HCEC 1CT (cell line): ENCODE measurements around the gene SLC2A10.

Experiments
- DNase-seq: peaks from one replicate; pipeline ENCODE4 v3.0.0-alpha.2; 2017

SLC2A10 gene

GRCh38 chr20:46682063-46682821 is 27.2 kb upstream of the SLC2A10 start:
- no peak for DNase-seq

- no peak for DNase-seq
Observed at GRCh38 chr20:46683011-46683667, 26.3 kb upstream of the SLC2A10 start.

GRCh38 chr20:46683668-46683938 is 25.8 kb upstream of the SLC2A10 start:
- DNase-seq = no peak

- no peak for DNase-seq
Observed at GRCh38 chr20:46683939-46684750, 25.3 kb upstream of the SLC2A10 start.

- no peak for DNase-seq
Observed at GRCh38 chr20:46688151-46689081, 21.0 kb upstream of the SLC2A10 start.

- DNase-seq = peak; percentile 100
Observed at GRCh38 chr20:46689082-46689753, 20.2 kb upstream of the SLC2A10 start, which contains the start of gene TP53RK. TP53RK (minus strand) TSS chr20:46689444; CDS start chr20:46689414, 30 bp downstream.

- DNase-seq = no peak
Observed at GRCh38 chr20:46689754-46690085, 19.7 kb upstream of the SLC2A10 start.

GRCh38 chr20:46690219-46691106 is 19.0 kb upstream of the SLC2A10 start:
- no peak for DNase-seq

GRCh38 chr20:46691196-46691595 is 18.3 kb upstream of the SLC2A10 start:
- DNase-seq = no peak

- peak; percentile 62 for DNase-seq
Observed at GRCh38 chr20:46694484-46694883, 15.0 kb upstream of the SLC2A10 start.

- no peak for DNase-seq
Observed at GRCh38 chr20:46695892-46696291, 13.6 kb upstream of the SLC2A10 start.

GRCh38 chr20:46696791-46697279 is 12.6 kb upstream of the SLC2A10 start:
- DNase-seq = no peak

GRCh38 chr20:46698788-46699187 is 10.7 kb upstream of the SLC2A10 start:
- DNase-seq = no peak

- DNase-seq = peak; percentile 52
Observed at GRCh38 chr20:46699651-46700359, 9.6 kb upstream of the SLC2A10 start.

- DNase-seq = no peak
Observed at GRCh38 chr20:46700481-46700880, 9.0 kb upstream of the SLC2A10 start.

- DNase-seq = no peak
Observed at GRCh38 chr20:46701057-46701456, 8.4 kb upstream of the SLC2A10 start.

- no peak for DNase-seq
Observed at GRCh38 chr20:46701556-46701955, 7.9 kb upstream of the SLC2A10 start.

GRCh38 chr20:46701986-46702385 is 7.5 kb upstream of the SLC2A10 start:
- no peak for DNase-seq

GRCh38 chr20:46702447-46703203 is 6.8 kb upstream of the SLC2A10 start:
- no peak for DNase-seq

- no peak for DNase-seq
Observed at GRCh38 chr20:46703435-46703834, 6.0 kb upstream of the SLC2A10 start.
